Neuron (in vitro differentiated cells): ENCODE data around the gene FARSB.
"Not testable (repeated sequence)": the region's sequence is repeated elsewhere in the genome, so short reads cannot be mapped to it uniquely, and the experiment has no call there.

Source experiments
- H2AFZ ChIP-seq: one replicate; pipeline ENCODE4 v1.6.1; 2013; ENCODE audit warnings: low read depth, mild to moderate bottlenecking, inconsistent platforms, low read length, moderate library complexity
- H3K27me3 ChIP-seq: one replicate; pipeline ENCODE4 v1.6.1; 2013; ENCODE audit warnings: low read length; ENCODE audit not compliant: insufficient read depth
- H3K36me3 ChIP-seq: one replicate; pipeline ENCODE4 v1.6.1; 2013; ENCODE audit warnings: low read length; ENCODE audit not compliant: insufficient read depth
- H3K4me1 ChIP-seq: one replicate; pipeline ENCODE4 v1.6.1; 2013; ENCODE audit warnings: low read length; ENCODE audit not compliant: insufficient read depth
- H3K4me3 ChIP-seq: 2 replicates; pipeline ENCODE4 v1.5.1; 2013; ENCODE audit warnings: mild to moderate bottlenecking, low read length, moderate library complexity
- H3K9me3 ChIP-seq: one replicate; pipeline ENCODE4 v1.6.1; 2013; ENCODE audit warnings: low read length

FARSB gene

DNA sequence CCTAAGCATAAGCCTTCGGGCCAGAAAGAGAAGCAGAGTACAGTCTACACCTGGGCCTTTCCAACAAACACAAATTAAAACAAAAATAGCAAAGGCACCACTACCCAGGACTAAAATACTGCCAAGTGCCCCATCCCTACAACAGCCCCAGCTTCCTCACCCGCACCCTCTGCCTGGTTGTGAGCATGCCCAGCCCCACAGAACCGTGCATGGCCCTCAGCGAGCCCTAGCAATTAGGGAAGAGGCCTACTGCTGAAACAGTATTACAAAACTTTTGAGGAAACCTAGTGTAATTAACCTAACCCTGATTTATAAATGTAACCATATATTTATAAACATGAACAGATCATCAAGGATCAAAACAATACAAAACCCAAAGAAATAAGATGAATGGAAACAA is 44.2 kb downstream of the FARSB start:
- peaks cover 22% of the 10 kb centered on the region for H3K36me3 ChIP-seq

GRCh38 chr2:222610746-222611145 is 45.1 kb downstream of the FARSB start:
- Histone ChIP-seq H3K9me3 (no peaks in the 10 kb centered on the region), H3K27me3 (no peaks in the 10 kb centered on the region), H3K36me3 (peaks cover 22% of the 10 kb centered on the region), H2AFZ (no peak overlapping the region), H3K4me1 (peaks cover 4% of the 10 kb centered on the region), H3K4me3 (no peak overlapping the region)

More for the DNA sequence above, 44.2 kb downstream of the FARSB start:
- Histone ChIP-seq H2AFZ (no peak overlapping the region), H3K9me3 (no peaks in the 10 kb centered on the region), H3K27me3 (no peaks in the 10 kb centered on the region), H3K4me3 (no peak overlapping the region), H3K4me1 (no peaks in the 10 kb centered on the region)

GRCh38 chr2:222609381-222609780 is 46.5 kb downstream of the FARSB start:
- Histone ChIP-seq H2AFZ (no peak overlapping the region), H3K4me3 (no peak overlapping the region), H3K9me3 (no peaks in the 10 kb centered on the region), H3K27me3 (no peaks in the 10 kb centered on the region), H3K36me3 (peaks cover 20% of the 10 kb centered on the region), H3K4me1 (peaks cover 4% of the 10 kb centered on the region)

- H2AFZ ChIP-seq: no peak overlapping the region
- no peaks in the 10 kb centered on the region for H3K9me3 ChIP-seq
- no peak overlapping the region for H3K4me3 ChIP-seq
- H3K36me3 ChIP-seq: peaks cover 22% of the 10 kb centered on the region
- H3K27me3 ChIP-seq: no peaks in the 10 kb centered on the region
- peaks cover 4% of the 10 kb centered on the region for H3K4me1 ChIP-seq
These were observed 47.8 kb downstream of the FARSB start for GRCh38 chr2:222608081-222608480.

DNA sequence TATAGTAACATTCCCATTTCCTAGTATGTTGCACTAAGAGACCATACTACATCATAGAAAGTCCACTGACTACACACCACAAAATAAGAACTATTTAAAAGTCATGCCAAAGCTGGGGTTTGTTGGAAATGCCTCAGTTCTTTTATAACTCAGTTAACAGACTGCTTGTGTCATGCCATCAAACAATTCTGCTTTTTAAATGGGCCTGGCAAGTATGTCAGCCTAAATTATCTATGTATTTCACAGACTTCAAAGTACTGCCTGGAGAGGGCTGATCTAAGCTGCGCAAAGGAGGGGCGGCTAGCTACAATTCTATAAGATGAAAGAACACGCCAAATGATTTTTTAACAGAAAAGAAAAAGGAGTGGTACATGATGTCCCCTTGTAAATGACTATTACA is 49.6 kb downstream of the FARSB start:
- Histone ChIP-seq H3K9me3 (no peaks in the 10 kb centered on the region), H3K36me3 (peaks cover 12% of the 10 kb centered on the region), H2AFZ (no peak overlapping the region), H3K27me3 (no peaks in the 10 kb centered on the region), H3K4me3 (no peak overlapping the region), H3K4me1 (peaks cover 4% of the 10 kb centered on the region)

DNA sequence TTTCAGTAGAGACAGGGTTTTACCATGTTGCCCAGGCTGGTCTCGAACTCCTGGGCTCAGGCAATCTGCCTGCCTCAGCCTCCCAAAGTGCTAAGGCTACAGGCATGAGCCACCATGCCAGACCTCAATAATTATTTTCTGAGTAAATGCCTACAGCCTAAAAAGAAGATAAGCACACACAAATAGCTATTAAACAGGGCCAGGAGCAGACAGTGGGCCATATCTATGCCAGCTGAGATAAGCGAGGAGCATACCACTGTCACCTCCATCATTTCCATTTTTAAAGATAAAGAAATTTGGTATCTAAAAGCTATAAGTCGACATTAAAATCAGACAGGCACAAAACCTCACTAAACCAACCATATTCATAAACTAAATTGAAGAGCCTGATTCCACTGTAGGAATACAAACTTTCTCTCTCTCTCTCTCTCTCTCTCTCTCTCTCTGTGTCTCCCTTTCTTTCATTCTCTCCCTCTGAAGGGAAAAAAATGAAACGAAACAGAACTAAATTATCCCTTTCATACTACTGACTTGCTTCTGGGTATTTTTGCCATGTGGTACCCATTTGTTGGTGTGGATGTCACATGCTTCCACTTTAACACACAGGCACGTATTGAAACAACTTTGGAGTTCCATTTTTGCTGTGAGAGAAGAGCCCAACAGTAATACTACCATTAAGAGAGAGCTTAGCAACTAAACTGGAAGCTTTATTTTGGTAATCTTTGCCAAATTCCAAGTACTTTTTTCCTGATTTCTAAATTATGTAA is 51.0 kb downstream of the FARSB start:
- no peaks in the 10 kb centered on the region for H3K9me3 ChIP-seq
- peaks cover 4% of the 10 kb centered on the region for H3K4me1 ChIP-seq
- no peak overlapping the region for H3K4me3 ChIP-seq
- H2AFZ ChIP-seq: no peak overlapping the region
- H3K27me3 ChIP-seq: no peaks in the 10 kb centered on the region
- H3K36me3 ChIP-seq: peaks cover 11% of the 10 kb centered on the region

DNA sequence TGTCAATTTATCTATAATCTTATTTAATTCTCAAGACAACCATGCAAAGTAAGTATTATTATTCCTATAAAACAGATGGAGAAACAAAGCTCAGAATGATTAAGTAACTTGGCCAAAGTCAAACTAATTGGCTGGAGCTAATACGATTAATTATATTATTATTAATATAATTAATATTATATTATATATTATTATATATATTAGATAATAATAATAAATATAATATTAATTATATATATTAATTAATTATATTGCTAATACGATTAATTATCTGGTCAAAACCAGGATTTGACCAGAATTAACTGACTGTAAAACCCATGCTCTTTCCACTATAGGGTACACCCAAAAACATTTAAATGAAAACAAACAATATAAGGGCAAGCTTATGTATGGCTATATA is 52.4 kb downstream of the FARSB start:
- H3K9me3 ChIP-seq: no peaks in the 10 kb centered on the region
- H3K4me3 ChIP-seq: no peak overlapping the region
- H2AFZ ChIP-seq: no peak overlapping the region
- H3K27me3 ChIP-seq: no peaks in the 10 kb centered on the region
- H3K4me1 ChIP-seq: peaks cover 4% of the 10 kb centered on the region
- H3K36me3 ChIP-seq: peaks cover 22% of the 10 kb centered on the region

GRCh38 chr2:222598611-222599010 is 57.3 kb downstream of the FARSB start:
- Histone ChIP-seq H3K27me3 (no peaks in the 10 kb centered on the region), H3K9me3 (no peaks in the 10 kb centered on the region), H3K4me1 (peaks cover 8% of the 10 kb centered on the region), H2AFZ (no peak overlapping the region), H3K36me3 (peaks cover 25% of the 10 kb centered on the region), H3K4me3 (no peak overlapping the region)

GRCh38 chr2:222595581-222595980 is 60.3 kb downstream of the FARSB start:
- H3K36me3 ChIP-seq: peaks cover 32% of the 10 kb centered on the region
- H2AFZ ChIP-seq: no peak overlapping the region
- H3K9me3 ChIP-seq: no peaks in the 10 kb centered on the region
- no peaks in the 10 kb centered on the region for H3K27me3 ChIP-seq
- peaks cover 8% of the 10 kb centered on the region for H3K4me1 ChIP-seq
- no peak overlapping the region for H3K4me3 ChIP-seq

DNA sequence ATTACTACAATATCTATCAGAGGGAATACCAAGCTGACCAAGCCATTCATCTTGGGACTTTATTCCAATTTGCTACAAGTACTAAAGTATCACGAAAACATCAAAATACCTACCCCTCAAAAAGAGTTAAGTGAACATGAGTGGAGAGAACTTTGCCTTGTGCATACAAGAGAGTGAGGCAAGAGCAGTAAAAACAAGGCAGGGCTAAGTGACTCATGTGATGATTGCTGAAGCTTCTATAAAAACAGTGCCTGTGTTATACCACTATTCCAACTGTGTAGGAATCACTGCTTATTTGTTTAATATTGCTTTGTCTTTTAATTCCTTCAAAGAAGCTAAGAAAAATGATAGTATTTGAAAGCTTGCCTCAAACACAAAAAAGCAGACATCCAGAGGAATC is 61.2 kb downstream of the FARSB start:
- peaks cover 30% of the 10 kb centered on the region for H3K36me3 ChIP-seq
- no peak overlapping the region for H3K4me3 ChIP-seq
- no peaks in the 10 kb centered on the region for H3K27me3 ChIP-seq

DNA sequence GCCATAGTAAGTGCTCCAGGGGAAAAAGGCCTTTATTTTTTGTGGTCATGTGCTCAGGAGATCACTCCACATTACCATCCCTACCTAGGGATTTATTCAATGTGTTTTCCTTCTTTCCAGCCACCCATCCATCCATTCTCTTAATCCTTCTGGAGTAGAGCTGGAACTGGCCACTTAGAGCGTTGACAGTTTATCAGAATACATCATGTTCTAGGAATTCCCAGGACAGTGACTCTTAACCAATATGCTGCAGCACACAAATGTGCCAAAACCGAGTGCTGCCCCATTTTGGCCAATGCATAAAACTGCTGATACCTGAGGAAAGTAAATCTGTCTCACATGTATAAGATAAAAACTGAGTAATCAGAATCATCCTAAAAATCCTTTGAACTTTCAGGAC is 63.7 kb downstream of the FARSB start:
- H3K4me1 ChIP-seq: peaks cover 8% of the 10 kb centered on the region
- H3K4me3 ChIP-seq: no peak overlapping the region
- no peaks in the 10 kb centered on the region for H3K9me3 ChIP-seq
- no peak overlapping the region for H2AFZ ChIP-seq
- peaks cover 18% of the 10 kb centered on the region for H3K36me3 ChIP-seq
- H3K27me3 ChIP-seq: no peaks in the 10 kb centered on the region

More for the DNA sequence above, 61.2 kb downstream of the FARSB start:
- no peak overlapping the region for H2AFZ ChIP-seq
- H3K9me3 ChIP-seq: no peaks in the 10 kb centered on the region
- peaks cover 8% of the 10 kb centered on the region for H3K4me1 ChIP-seq

GRCh38 chr2:222591661-222592060 is 64.2 kb downstream of the FARSB start:
- no peak overlapping the region for H3K4me3 ChIP-seq
- H2AFZ ChIP-seq: no peak overlapping the region
- no peaks in the 10 kb centered on the region for H3K27me3 ChIP-seq
- peaks cover 18% of the 10 kb centered on the region for H3K36me3 ChIP-seq
- no peaks in the 10 kb centered on the region for H3K9me3 ChIP-seq
- peaks cover 8% of the 10 kb centered on the region for H3K4me1 ChIP-seq

GRCh38 chr2:222584589-222584988 is 71.3 kb downstream of the FARSB start:
- H3K4me3 ChIP-seq, H3K4me1 ChIP-seq, H3K36me3 ChIP-seq, H3K27me3 ChIP-seq, H2AFZ ChIP-seq, H3K9me3 ChIP-seq: not testable (repeated sequence)

DNA sequence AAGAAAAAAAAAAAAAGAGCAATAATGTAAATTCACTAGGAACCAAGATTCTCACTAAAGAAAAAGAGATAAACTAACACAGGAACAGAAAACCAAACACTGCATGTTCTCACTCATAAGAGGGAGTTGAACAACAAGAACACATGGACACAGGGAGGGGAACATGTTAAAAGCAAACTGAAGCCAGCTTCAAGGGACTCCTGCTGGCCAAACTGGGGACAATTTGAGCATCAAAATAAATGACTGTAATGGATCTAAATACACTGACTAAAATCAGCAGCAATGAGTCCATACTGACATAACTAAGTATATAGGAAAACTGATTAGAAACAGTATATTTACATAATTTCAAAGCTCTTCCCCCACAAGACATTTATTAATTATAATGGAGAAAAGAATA is 73.0 kb downstream of the FARSB start:
- H3K27me3 ChIP-seq: no peaks in the 10 kb centered on the region
- no peak overlapping the region for H2AFZ ChIP-seq

More for the DNA sequence above, 73.0 kb downstream of the FARSB start:
- H3K4me1 ChIP-seq: no peaks in the 10 kb centered on the region
- peaks cover 4% of the 10 kb centered on the region for H3K36me3 ChIP-seq
- H3K9me3 ChIP-seq: peaks cover 8% of the 10 kb centered on the region
- no peak overlapping the region for H3K4me3 ChIP-seq
